ENCODE measurements around the gene ADGRD1.

Gene ADGRD1

DNA sequence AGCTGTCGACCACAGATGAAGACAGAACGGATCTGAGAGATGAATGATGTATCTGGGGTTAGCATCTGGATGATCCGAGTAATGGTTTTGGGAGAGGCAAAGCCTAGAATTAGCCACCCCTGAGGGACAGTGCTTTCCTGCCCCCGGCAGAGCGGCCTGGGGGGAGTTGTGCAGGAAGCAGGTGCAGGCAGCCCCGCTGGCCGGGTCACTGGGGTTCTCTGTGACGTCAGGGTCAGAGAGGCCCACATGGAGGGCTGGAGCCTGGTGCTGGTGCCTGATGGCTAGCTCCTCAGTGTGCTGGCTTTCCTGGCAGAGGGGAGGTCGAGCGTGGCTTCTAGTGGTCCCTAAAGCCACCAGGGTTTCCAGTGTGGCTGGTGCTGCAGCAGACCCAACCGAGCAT is 70.3 kb downstream of the ADGRD1 start:
- TF ChIP-seq, protein P1, sequence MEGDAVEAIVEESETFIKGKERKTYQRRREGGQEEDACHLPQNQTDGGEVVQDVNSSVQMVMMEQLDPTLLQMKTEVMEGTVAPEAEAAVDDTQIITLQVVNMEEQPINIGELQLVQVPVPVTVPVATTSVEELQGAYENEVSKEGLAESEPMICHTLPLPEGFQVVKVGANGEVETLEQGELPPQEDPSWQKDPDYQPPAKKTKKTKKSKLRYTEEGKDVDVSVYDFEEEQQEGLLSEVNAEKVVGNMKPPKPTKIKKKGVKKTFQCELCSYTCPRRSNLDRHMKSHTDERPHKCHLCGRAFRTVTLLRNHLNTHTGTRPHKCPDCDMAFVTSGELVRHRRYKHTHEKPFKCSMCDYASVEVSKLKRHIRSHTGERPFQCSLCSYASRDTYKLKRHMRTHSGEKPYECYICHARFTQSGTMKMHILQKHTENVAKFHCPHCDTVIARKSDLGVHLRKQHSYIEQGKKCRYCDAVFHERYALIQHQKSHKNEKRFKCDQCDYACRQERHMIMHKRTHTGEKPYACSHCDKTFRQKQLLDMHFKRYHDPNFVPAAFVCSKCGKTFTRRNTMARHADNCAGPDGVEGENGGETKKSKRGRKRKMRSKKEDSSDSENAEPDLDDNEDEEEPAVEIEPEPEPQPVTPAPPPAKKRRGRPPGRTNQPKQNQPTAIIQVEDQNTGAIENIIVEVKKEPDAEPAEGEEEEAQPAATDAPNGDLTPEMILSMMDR (IDR thresholded peaks at IDR 0.05; ENCODE audit: borderline replicate concordance, extremely low read depth, low read length, poor library complexity, severe bottlenecking), result no peak
- TF ChIP-seq EZH2 (IDR thresholded peaks at IDR 0.05; ENCODE audit: borderline replicate concordance, low read depth, low read length, severe bottlenecking), result no peak
- DNase-seq (no peak), ATAC-seq (ENCODE audit: insufficient read depth, low read depth) (no peak)
- Histone ChIP-seq H3K4me1 (ENCODE audit: insufficient read depth, low read length) (no peaks in the 10 kb centered on the region), H3K79me2 (ENCODE audit: insufficient read depth, low read length) (no peaks in the 10 kb centered on the region), H3K36me3 (ENCODE audit: insufficient read depth, low read length) (no peaks in the 10 kb centered on the region), H3K9me3 (ENCODE audit: insufficient read depth, low read length, severe bottlenecking) (no peaks in the 10 kb centered on the region), H3K4me3 (ENCODE audit: low read depth in 1 of 2, low read length in 2 of 2) (no peak overlapping the region), H3K4me2 (ENCODE audit: insufficient read depth, low read length) (no peak overlapping the region), H3K27ac (ENCODE audit: low read length) (no peak overlapping the region), H2AFZ (ENCODE audit: low read depth, low read length) (no peak overlapping the region), H3K27me3 (ENCODE audit: insufficient read depth, low read length, poor library complexity) (peaks cover 3% of the 10 kb centered on the region), H4K20me1 (ENCODE audit: insufficient read depth, low read length) (0 out of 2 replicates have a peak, but pooled peaks cover 3% of the 10 kb centered on the region), H3K9ac (ENCODE audit: low read depth, low read length) (no peak overlapping the region)

GRCh38 chr12:131024721-131025120 is 71.0 kb downstream of the ADGRD1 start:
- Histone ChIP-seq H3K27ac (ENCODE audit: low read length) (no peak overlapping the region), H3K27me3 (ENCODE audit: insufficient read depth, low read length, poor library complexity) (peaks cover 3% of the 10 kb centered on the region), H3K9ac (ENCODE audit: low read depth, low read length) (no peak overlapping the region), H4K20me1 (ENCODE audit: insufficient read depth, low read length) (0 out of 2 replicates have a peak, but pooled peaks cover 3% of the 10 kb centered on the region), H3K4me1 (ENCODE audit: insufficient read depth, low read length) (no peaks in the 10 kb centered on the region), H3K4me2 (ENCODE audit: insufficient read depth, low read length) (no peak overlapping the region), H3K9me3 (ENCODE audit: insufficient read depth, low read length, severe bottlenecking) (no peaks in the 10 kb centered on the region), H2AFZ (ENCODE audit: low read depth, low read length) (no peak overlapping the region), H3K79me2 (ENCODE audit: insufficient read depth, low read length) (no peaks in the 10 kb centered on the region), H3K4me3 (ENCODE audit: low read depth in 1 of 2, low read length in 2 of 2) (no peak overlapping the region), H3K36me3 (ENCODE audit: insufficient read depth, low read length) (no peaks in the 10 kb centered on the region)
- ATAC-seq (ENCODE audit: insufficient read depth, low read depth), result no peak
- TF ChIP-seq, protein P1 (IDR thresholded peaks at IDR 0.05; ENCODE audit: borderline replicate concordance, extremely low read depth, low read length, poor library complexity, severe bottlenecking), result no peak
- no peak for TF ChIP-seq EZH2 (IDR thresholded peaks at IDR 0.05; ENCODE audit: borderline replicate concordance, low read depth, low read length, severe bottlenecking)
- DNase-seq, result no peak

DNA sequence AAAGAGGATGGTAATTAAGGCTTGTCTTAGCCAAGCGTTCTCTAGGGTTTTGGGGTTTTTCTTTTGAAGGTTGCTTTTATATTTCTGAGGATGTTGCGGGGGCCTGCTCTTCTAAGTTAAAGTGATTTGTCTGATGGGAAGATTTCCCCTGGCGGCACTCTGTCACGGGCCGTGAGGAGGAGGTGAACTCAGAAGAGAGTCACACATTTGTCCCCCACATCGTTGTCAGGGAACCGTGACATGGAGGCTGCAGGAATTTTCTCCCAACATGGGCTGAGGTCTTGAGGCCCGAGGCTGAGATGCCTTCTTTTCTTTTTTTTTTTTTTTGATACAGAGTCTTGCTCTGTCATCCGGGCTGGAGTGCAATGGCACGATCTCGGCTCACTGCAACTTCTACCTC is 71.5 kb downstream of the ADGRD1 start:
- Histone ChIP-seq H3K4me2 (ENCODE audit: insufficient read depth, low read length) (no peak overlapping the region), H3K4me1 (ENCODE audit: insufficient read depth, low read length) (no peaks in the 10 kb centered on the region), H3K9me3 (ENCODE audit: insufficient read depth, low read length, severe bottlenecking) (no peaks in the 10 kb centered on the region), H3K27me3 (ENCODE audit: insufficient read depth, low read length, poor library complexity) (peaks cover 3% of the 10 kb centered on the region), H3K9ac (ENCODE audit: low read depth, low read length) (no peak overlapping the region), H3K36me3 (ENCODE audit: insufficient read depth, low read length) (no peaks in the 10 kb centered on the region), H2AFZ (ENCODE audit: low read depth, low read length) (no peak overlapping the region), H4K20me1 (ENCODE audit: insufficient read depth, low read length) (0 out of 2 replicates have a peak, but pooled peaks cover 3% of the 10 kb centered on the region), H3K4me3 (ENCODE audit: low read depth in 1 of 2, low read length in 2 of 2) (no peak overlapping the region), H3K27ac (ENCODE audit: low read length) (no peak overlapping the region), H3K79me2 (ENCODE audit: insufficient read depth, low read length) (no peaks in the 10 kb centered on the region)
- TF ChIP-seq, protein P1 (IDR thresholded peaks at IDR 0.05; ENCODE audit: borderline replicate concordance, extremely low read depth, low read length, poor library complexity, severe bottlenecking), result no peak
- TF ChIP-seq EZH2 (IDR thresholded peaks at IDR 0.05; ENCODE audit: borderline replicate concordance, low read depth, low read length, severe bottlenecking), result no peak
- ATAC-seq (ENCODE audit: insufficient read depth, low read depth) (no peak), DNase-seq (no peak)

Measured in DND-41 (cell line).